GM18499 (cell line): ENCODE measurements around the gene NPAS3.

Source experiments
- ATAC-seq: cut with Tn5 transposase; IDR thresholded peaks from one replicate; pipeline ENCODE4 v1.9.1; 2021; ENCODE audit warnings: moderate number of reproducible peaks; ENCODE audit not compliant: insufficient read depth, unreplicated experiment

The NPAS3 gene

GRCh38 chr14:33747749-33748148, 809.1 kb downstream of the NPAS3 start:
- ATAC-seq = no peak

- ATAC-seq = no peak
Observed at GRCh38 chr14:33754261-33754660, 815.6 kb downstream of the NPAS3 start.

GRCh38 chr14:33755358-33755757, 816.7 kb downstream of the NPAS3 start:
- no peak for ATAC-seq

GRCh38 chr14:33756833-33757232, 818.2 kb downstream of the NPAS3 start:
- no peak for ATAC-seq

GRCh38 chr14:33758547-33758946, 819.9 kb downstream of the NPAS3 start:
- ATAC-seq = no peak

- ATAC-seq = no peak
Observed at GRCh38 chr14:33762161-33762851, 823.6 kb downstream of the NPAS3 start.

GRCh38 chr14:33764876-33765650, 826.4 kb downstream of the NPAS3 start:
- no peak for ATAC-seq

GRCh38 chr14:33767586-33768457, 829.1 kb downstream of the NPAS3 start:
- no peak for ATAC-seq

- no peak for ATAC-seq
Observed at GRCh38 chr14:33768458-33768830, 829.8 kb downstream of the NPAS3 start.

GRCh38 chr14:33773205-33774030, 834.7 kb downstream of the NPAS3 start:
- no peak for ATAC-seq

- ATAC-seq = no peak
Observed at GRCh38 chr14:33774161-33774560, 835.5 kb downstream of the NPAS3 start.

GRCh38 chr14:33774723-33775470, 836.2 kb downstream of the NPAS3 start:
- no peak for ATAC-seq

GRCh38 chr14:33776871-33777270, 838.2 kb downstream of the NPAS3 start:
- no peak for ATAC-seq

- ATAC-seq = no peak
Observed at GRCh38 chr14:33777681-33778080, 839.0 kb downstream of the NPAS3 start.

- ATAC-seq = no peak
Observed at GRCh38 chr14:33780035-33780434, 841.4 kb downstream of the NPAS3 start.

GRCh38 chr14:33781236-33781635, 842.6 kb downstream of the NPAS3 start:
- ATAC-seq = no peak

GRCh38 chr14:33782923-33783322, 844.2 kb downstream of the NPAS3 start:
- ATAC-seq = no peak

GRCh38 chr14:33786091-33786825, 847.6 kb downstream of the NPAS3 start:
- no peak for ATAC-seq

- no peak for ATAC-seq
Observed at GRCh38 chr14:33788161-33788560, 849.5 kb downstream of the NPAS3 start.
